Epithelial cell of esophagus (primary cell): ENCODE measurements around the gene STARD10.

Source experiments
- DNase-seq: peaks from one replicate; pipeline ENCODE4 v3.0.0; 2010; ENCODE audit warnings: low read depth
- H3K4me3 ChIP-seq: 2 replicates; pipeline ENCODE4 v1.5.1; 2011; ENCODE audit warnings: mild to moderate bottlenecking, low read length, control low read depth
- CTCF ChIP-seq: IDR thresholded peaks from 2 replicates; pipeline ENCODE4 v1.5.1; 2011; ENCODE audit warnings: low read depth, mild to moderate bottlenecking, low read length, control low read depth, inconsistent platforms; ENCODE audit not compliant: insufficient read depth; ENCODE audit errors: missing control alignments

STARD10 gene

GRCh38 chr11:72778535-72779494 lies 15.0 kb downstream of the STARD10 start:
- H3K4me3 ChIP-seq: no peak overlapping the region
- no peak for TF ChIP-seq CTCF
- no peak for DNase-seq

- no peak overlapping the region for H3K4me3 ChIP-seq
- no peak for TF ChIP-seq CTCF
- no peak for DNase-seq
These were observed 16.0 kb downstream of the STARD10 start for GRCh38 chr11:72777755-72778278.

GRCh38 chr11:72776844-72777754 lies 16.7 kb downstream of the STARD10 start:
- DNase-seq: no peak
- no peak for TF ChIP-seq CTCF
- no peak overlapping the region for H3K4me3 ChIP-seq

- no peak overlapping the region for H3K4me3 ChIP-seq
- TF ChIP-seq CTCF: no peak
- no peak for DNase-seq
These were observed 17.6 kb downstream of the STARD10 start for GRCh38 chr11:72776117-72776843.

- TF ChIP-seq CTCF: no peak
- peak; percentile 21 for DNase-seq
- H3K4me3 ChIP-seq: no peak overlapping the region
These were observed 18.3 kb downstream of the STARD10 start for GRCh38 chr11:72775288-72776110.
